Limb (tissue), 2 donors: ENCODE measurements around the gene DEGS2.
"Not testable (repeated sequence)": the region's sequence is repeated elsewhere in the genome, so short reads cannot be mapped to it uniquely, and the experiment has no call there.

Experiments
- DNase-seq, 2 donors: peaks; one replicate each; pipeline ENCODE4 v3.0.0-alpha.2; 2016; ENCODE audit errors: extremely low spot score in 2 of 2

DEGS2 gene

GRCh38 chr14:100159094-100159864 is at the start of gene DEGS2:
Gene DEGS2, minus strand, starts transcription at chr14:100159645. Its CDS starts 58 bp downstream, at chr14:100159587.
- no peak for DNase-seq

GRCh38 chr14:100208136-100208535 is 48.7 kb upstream of the DEGS2 start:
- not testable (repeated sequence) for DNase-seq

- not testable (repeated sequence) for DNase-seq
Measured at GRCh38 chr14:100207588-100207987, 48.1 kb upstream of the DEGS2 start.

GRCh38 chr14:100204835-100205167 is 45.4 kb upstream of the DEGS2 start:
- not testable (repeated sequence) for DNase-seq

GRCh38 chr14:100203962-100204834 is 44.8 kb upstream of the DEGS2 start:
- DNase-seq = no peak

- no peak for DNase-seq
Measured at GRCh38 chr14:100203146-100203545, 43.7 kb upstream of the DEGS2 start.

GRCh38 chr14:100202712-100203111 is 43.3 kb upstream of the DEGS2 start:
- DNase-seq = no peak

GRCh38 chr14:100201701-100202100 is 42.3 kb upstream of the DEGS2 start:
- no peak for DNase-seq

- no peak for DNase-seq
Measured at GRCh38 chr14:100200311-100200710, 40.9 kb upstream of the DEGS2 start.

GRCh38 chr14:100199240-100199860 is 39.9 kb upstream of the DEGS2 start:
- no peak for DNase-seq

GRCh38 chr14:100193417-100194357 is 34.2 kb upstream of the DEGS2 start:
- no peak for DNase-seq

- peak; percentile 98 to 100 for DNase-seq
Measured at GRCh38 chr14:100192672-100193416, 33.4 kb upstream of the DEGS2 start.

GRCh38 chr14:100192250-100192671 is 32.8 kb upstream of the DEGS2 start:
- peak in 1 of 2 donors; percentile 46 for DNase-seq

- no peak for DNase-seq
Measured at GRCh38 chr14:100191584-100192249, 32.3 kb upstream of the DEGS2 start.

- DNase-seq = no peak
Measured at GRCh38 chr14:100190126-100190525, 30.7 kb upstream of the DEGS2 start.

- DNase-seq = no peak
Measured at GRCh38 chr14:100188392-100189030, 29.1 kb upstream of the DEGS2 start.

- no peak for DNase-seq
Measured at GRCh38 chr14:100187247-100187833, 27.9 kb upstream of the DEGS2 start.

- DNase-seq = not testable (repeated sequence)
Measured at GRCh38 chr14:100181876-100182551, 22.6 kb upstream of the DEGS2 start.
